Putamen (tissue), 1 donor: Measurements from ENCODE around the gene CLTCL1.
A peak's percentile ranks its signal among the peaks of the same experiment; 100 is the strongest.

ENCODE experiments used
- DNase-seq: peaks from one replicate; pipeline ENCODE4 v3.0.0-alpha.2; 2016; ENCODE audit warnings: low spot score

The CLTCL1 gene

DNA sequence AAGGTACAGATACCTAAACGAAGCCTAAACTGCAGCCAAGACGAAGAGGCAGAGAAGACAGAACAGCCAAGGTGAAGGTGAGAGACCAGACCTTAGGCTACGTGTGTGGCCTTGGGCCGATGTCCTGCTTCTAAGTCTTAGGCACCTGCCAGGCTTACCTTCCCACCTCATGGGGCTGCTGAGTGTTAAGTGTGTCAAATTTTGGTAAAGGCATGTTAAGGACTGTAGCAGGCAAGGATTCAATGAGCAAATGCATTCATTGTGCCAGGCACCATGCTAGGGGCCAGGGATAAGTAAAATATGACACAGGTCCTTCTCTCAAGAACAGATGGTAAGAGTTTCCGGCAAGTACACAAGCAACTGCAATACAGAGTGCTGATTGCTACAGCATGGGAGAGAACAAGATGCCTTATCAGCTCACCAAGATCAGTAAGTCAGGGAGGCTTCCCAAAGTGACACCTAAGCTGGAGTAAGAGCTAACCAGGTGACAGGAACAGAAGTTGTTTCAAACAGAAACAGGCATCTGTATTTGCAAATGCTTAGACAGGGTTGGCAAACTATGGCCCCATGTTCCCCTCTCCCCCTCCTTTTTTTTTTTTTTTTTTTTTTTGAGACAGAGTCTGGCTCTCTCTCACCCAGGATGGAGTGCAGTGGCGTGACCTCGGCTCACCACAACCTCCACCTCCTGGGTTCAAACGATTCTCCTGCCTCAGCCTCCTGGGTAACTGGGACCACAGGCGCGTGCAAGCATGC lies 46.7 kb downstream of the CLTCL1 start:
- DNase-seq = no peak

- DNase-seq = no peak
Measured at GRCh38 chr22:19242699-19243098, 48.8 kb downstream of the CLTCL1 start.

GRCh38 chr22:19241593-19241906 lies 50.0 kb downstream of the CLTCL1 start:
- DNase-seq = no peak

DNA sequence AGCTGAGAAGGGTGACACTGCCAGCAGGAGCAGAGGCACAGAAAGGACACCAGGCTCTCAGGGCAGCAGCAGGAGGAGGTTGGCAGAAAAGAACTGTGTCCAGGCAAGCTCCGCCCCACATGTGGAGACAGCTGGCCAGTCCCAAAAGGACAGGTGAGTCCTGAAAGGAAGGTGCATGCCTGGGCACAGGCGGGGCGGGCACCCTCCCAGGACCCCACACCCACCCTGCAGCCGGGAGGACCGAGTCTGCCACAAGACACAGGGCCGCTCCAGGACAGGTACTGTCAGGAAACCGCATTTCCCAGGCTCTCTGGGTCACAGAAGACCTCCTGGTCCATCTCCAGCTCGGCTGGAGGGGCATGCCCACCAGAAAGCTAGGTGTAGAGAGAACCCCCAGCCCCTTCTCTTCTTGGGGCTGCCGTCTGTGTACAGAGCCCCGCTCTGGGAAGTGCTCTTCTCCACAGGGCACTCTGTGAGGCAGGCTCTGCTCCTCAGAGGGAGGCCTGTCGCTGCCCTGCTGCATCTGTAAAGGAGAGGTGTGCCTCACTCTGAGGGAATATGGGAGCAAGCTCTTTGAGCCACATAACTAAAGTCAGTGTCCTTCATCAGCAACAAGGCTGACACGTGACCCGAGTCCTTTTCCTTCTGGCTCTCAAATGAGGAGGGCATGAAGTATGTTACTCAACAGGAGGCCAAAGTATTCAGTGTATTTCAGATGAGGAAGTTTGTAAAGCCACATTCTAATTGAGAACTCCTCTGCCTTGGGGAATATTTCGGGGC lies 50.5 kb downstream of the CLTCL1 start:
- DNase-seq = no peak

DNA sequence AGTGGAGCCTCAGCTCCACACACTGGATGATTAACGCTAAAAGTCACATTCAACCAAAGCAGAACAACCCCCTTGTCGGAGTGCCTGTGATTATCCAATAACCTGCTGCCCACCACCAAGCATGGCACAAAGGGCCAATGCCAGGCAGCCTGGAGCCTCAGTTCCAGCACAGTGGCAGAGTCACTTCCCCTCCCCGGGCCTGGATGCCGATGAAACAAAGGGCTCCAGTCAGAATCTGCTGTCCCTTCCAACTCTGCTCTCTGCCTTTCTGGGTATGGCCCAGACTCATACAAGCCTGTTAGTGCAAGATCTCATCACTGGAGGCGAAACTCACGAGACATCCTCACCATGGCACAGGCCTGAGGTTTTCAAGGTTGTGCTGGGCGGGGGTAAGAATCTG lies 52.1 kb downstream of the CLTCL1 start:
- DNase-seq = peak; percentile 74

DNA sequence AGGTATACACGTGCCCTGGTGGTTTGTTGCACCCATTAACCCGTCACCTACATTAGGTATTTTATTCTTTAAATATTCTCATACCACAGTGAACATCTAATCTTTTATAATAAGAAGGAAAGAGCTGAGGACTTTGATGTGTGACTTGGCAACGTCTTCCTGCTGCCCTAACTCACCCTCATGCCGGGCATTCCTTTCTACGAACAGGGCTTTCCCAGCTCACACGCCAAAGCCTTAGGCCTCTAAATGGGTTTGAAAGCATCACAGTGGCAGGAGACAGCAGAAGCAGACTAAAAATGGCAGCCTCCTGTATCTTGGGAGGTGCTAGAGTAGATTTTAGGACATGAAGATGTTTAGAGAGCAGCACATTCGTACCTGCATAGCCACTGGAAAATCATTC lies 52.6 kb downstream of the CLTCL1 start:
- DNase-seq = no peak

DNA sequence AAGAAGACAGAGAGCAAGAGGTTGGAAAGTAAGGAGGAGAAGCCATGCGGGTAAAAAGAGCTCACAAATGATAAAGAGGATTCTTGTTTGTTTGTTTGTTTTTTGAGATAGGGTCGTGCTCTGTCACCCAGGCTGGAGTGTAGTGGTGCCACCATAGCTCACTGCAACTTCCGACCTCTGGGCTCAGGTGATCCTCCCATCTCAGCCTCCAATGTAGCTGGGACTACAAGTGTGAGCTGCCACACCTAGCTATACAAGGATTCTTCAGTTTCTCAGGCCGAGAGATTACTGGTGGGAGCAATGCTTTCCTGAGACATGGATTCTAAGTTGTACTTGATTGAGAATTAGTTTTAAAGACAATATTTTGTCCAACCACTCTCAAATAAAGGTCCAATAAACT lies 55.6 kb downstream of the CLTCL1 start:
- no peak for DNase-seq

- no peak for DNase-seq
Measured at GRCh38 chr22:19234126-19234896, 57.2 kb downstream of the CLTCL1 start.

DNA sequence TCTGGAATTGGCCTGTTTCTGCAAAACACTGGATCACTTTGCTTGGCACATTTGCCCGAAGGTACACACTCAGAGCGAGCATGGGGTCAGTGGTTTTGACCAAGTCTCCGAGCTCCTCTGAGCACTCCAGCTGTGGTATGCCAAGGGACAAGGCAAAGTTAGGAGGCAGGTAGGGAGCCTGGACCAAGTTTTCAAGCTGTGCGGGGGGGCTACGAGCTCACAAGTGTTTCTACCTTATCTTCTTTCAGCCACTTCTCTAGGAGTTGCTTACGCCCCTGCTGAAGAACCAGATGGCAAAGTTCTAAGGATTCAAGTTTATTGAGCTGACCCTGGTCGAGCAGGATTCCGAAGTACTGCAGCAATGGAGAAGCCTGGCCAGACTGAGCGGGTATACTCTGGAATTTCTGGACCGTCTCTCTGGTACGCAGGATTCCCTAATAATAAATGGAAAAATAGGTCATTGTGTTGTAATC lies 58.3 kb downstream of the CLTCL1 start:
- DNase-seq = no peak

DNA sequence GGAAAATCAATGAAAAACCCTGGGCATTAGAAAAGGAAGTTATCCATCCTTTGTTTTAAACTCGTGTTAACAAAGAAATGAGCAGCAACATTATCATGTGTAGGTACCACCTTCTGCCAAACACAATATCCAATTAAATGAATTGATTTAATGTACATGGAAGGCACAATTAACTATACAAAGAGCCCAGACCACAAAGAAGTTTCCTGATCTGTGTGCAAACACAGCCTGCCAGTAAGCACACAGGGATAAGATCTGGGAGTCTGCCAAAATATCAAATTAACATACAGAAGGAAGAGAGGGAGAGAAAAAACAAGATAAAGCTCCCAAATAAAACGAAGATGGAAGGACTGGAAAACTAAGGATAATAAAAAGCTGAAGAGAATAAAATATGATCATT lies 58.9 kb downstream of the CLTCL1 start:
- no peak for DNase-seq

DNA sequence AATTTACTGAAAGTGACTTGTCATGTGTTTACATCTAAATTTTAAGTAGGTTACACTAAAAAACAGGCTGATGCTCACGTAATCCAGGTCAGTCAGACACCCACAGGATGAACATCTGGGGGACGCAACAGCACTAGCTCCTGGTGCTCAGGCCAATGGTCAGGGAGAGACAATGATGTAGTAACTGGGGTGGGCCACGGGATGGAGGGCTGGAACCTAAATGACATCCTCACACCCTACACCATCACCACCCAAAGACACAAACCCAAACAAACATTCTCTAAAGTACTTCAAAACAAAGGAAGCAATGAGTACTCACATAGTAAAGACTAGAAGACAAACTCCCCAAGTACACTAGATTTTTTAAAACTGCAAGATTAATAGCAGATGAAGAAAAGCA lies 59.5 kb downstream of the CLTCL1 start:
- DNase-seq = no peak

DNA sequence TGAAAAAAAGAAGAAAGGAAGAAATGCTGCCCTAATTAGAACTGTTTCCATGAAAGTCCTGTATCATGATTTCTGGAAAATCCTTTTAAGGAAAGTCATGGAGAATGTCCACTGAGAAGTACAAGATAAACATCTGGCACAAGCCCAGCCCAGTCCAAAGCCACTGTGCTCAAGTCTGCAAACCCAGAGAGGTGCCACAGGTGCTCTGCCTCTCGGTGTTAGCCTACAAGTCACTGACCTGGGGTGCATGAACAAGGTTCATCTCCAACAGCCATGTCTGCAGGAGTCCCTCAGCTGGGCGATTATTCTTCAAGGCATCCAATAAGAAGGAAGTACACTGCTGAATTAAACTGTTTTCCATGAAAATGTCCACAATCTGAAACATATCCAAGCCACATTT lies 61.9 kb downstream of the CLTCL1 start:
- DNase-seq = no peak

DNA sequence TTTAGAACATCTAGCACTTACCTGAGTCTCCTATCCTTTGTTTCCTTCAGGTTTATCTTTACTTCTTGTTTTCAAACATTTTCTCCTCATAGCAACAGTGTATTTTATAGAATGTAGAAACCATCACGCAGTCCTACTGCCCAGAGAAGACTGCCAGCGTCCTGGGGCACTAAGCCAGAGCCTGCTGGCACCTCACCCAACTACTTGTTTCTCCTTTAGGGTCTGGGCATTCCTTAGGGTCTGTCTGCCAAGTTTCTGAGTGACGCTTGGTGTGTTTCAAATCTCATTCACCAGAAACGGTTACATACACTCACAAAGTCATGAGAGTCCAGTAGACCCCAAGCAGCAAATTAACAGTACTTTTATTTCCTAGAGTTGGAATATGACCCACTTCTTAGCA lies 63.3 kb downstream of the CLTCL1 start:
- no peak for DNase-seq

GRCh38 chr22:19226428-19226827 lies 65.1 kb downstream of the CLTCL1 start:
- no peak for DNase-seq

- DNase-seq = no peak
Measured at GRCh38 chr22:19225560-19225959, 66.0 kb downstream of the CLTCL1 start.

DNA sequence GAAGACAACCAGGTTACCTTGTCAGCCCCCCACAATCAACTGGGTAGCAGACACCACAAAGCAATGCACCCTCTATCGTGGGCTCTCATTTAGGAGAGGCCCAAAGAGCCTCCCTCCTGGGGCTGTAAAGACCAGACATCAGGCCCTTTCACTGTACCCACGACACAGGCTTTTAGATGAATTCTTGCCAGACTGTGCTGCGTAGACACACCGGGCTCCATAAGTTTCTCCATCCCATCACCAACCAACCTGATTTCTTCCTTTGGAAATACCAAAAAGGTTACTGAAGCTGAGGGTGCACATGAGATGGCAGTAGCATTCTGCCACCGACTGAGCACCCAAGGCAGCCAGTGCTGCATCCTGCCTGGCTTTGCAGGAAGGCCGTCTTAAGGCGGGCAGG lies 66.5 kb downstream of the CLTCL1 start:
- DNase-seq = no peak

- no peak for DNase-seq
Measured at GRCh38 chr22:19224557-19224956, 67.0 kb downstream of the CLTCL1 start.

DNA sequence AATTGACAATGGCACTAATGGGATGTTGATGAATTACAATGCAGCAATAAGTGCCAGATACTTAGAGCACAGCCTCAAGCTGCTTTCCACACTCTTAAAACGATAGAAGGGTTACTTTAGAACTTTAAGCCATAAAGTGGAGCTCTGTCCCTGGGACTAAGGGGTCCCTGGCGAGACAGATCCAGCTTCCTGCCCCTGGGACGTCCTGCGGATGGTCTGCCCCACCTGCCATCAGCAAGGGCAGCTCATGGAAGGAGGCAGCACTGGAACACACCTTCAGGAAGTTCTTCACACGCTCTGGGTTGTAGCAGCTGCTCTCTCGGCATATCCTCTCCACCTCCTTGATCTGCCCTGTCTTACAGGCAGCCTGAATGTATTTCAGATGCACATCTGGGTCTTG lies 67.9 kb downstream of the CLTCL1 start:
- no peak for DNase-seq

- no peak for DNase-seq
Measured at GRCh38 chr22:19223110-19223509, 68.4 kb downstream of the CLTCL1 start.

GRCh38 chr22:19222242-19223005 lies 69.1 kb downstream of the CLTCL1 start:
- no peak for DNase-seq

GRCh38 chr22:19220867-19221266 lies 70.7 kb downstream of the CLTCL1 start:
- DNase-seq = no peak
